Activated CD8-positive, alpha-beta memory T cell treated with anti-CD3 and anti-CD28 coated beads, Interleukin-2, amount 50 U/mL, for 48 hours (primary cell): ENCODE results near the gene OAT.
"Not testable (repeated sequence)": the region's sequence is repeated elsewhere in the genome, so short reads cannot be mapped to it uniquely, and the experiment has no call there.

ENCODE experiments used
- DNase-seq: peaks from one replicate; pipeline ENCODE4 v3.0.0-alpha.2; 2020

The OAT gene

GRCh38 chr10:124376411-124376810 lies 42.3 kb downstream of the OAT start:
- no peak for DNase-seq

DNA sequence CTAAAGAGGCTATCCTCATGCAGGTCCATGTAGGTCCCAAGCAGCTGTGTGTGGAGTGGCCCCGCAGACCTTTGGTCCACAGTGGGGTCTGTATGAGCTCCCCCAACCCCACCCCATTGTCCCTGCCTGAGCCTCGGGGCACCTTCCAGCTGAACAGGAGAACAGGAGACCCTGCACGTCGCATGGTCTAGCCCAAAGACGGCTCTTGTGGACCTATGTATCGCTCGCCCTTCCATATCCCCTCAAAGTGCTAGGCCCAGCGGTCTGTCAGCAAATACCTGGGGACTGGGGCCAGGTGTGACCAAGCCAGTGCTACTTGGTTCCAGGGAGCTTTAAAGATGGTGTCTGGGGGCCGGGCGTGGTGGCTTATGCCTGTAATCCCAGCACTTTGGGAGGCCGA lies 43.0 kb downstream of the OAT start:
- DNase-seq, result no peak

- DNase-seq, result no peak
Observed at GRCh38 chr10:124375353-124375614, 43.4 kb downstream of the OAT start.

GRCh38 chr10:124374535-124375352 lies 44.0 kb downstream of the OAT start:
- no peak for DNase-seq

DNA sequence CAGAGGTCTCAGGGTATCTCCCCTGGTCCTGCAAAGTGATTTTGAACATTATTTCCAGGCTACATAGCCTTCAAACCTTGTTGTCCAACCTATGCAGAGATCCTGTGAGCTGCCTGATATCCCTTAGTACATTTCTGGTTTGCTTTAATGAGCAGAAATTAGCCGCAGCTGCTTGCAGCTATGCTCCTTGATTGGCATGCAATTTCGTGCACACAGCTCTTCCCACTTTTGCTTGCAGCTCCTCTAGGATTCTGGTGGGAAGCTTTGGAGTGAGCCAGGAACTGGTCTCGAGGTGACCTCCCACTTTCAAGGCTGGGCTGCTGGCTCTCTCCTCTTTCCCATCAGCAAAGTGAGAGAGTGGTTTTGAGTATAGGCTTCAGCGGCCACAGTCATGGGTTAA lies 45.8 kb downstream of the OAT start:
- no peak for DNase-seq

GRCh38 chr10:124370426-124370825 lies 48.3 kb downstream of the OAT start:
- DNase-seq, result no peak

DNA sequence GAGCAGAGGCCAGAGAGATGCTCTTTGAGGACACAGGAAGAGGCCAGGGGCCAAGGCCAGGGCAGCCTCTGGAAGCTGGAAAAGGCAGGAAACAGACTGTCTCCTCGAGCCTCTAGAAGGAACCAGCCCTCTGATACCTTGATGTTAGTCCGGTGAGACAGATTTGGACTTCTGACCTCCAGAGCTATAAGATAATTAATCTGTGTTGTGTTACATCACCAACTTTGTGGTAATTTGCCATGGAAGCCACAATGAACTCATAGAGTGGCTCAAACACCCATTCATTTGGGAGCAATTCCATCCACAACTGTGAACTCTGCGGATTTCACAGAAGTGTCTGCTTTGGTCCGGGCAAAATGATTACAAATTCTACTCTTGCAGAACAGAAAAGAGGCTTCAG lies 48.7 kb downstream of the OAT start:
- no peak for DNase-seq

GRCh38 chr10:124369533-124369932 lies 49.2 kb downstream of the OAT start:
- DNase-seq, result not testable (repeated sequence)

DNA sequence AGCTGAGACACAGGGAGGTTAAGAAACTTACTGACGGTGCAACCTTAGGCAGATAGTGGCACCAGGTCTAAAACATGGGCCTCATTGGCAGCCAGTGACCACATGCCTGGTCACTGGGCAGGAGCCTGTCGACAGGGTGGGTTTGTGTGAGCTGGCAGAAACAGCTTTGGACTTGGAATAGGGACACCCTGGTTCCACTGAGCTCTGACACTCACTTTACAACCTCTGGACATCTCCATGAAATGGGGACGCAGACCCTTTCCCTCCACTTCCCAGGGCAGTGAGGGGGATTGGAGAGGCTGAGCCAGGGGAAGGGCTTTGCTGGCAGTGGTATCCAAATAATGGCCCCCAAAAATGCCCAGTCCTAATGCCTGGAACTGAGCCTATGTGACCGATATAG lies 49.7 kb downstream of the OAT start:
- DNase-seq, result no peak

GRCh38 chr10:124367936-124368335 lies 50.8 kb downstream of the OAT start:
- no peak for DNase-seq

- no peak for DNase-seq
Observed at GRCh38 chr10:124367414-124367813, 51.3 kb downstream of the OAT start.

DNA sequence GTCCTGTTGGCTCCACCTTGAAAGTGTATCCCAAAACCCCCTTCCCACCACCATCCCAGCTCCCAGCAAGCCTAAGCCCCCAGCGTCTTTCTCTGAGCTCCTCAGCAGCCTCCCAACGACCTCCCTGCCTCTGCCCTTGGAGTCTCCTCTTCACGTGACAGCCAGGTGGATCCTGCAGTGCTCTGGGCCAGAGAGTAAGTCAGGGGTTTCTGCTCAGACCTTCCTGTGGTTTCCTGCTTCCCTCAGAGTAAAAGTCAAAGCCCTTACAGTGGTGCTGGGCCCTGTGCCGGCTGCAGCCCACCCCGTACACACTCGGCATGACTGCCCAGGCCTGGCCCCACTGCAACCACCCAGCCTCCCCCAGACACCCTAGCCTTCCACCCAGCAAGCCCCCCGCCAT lies 51.9 kb downstream of the OAT start:
- DNase-seq, result no peak

- no peak for DNase-seq
Observed at GRCh38 chr10:124366343-124366742, 52.4 kb downstream of the OAT start.

GRCh38 chr10:124364674-124365073 lies 54.0 kb downstream of the OAT start:
- no peak for DNase-seq

DNA sequence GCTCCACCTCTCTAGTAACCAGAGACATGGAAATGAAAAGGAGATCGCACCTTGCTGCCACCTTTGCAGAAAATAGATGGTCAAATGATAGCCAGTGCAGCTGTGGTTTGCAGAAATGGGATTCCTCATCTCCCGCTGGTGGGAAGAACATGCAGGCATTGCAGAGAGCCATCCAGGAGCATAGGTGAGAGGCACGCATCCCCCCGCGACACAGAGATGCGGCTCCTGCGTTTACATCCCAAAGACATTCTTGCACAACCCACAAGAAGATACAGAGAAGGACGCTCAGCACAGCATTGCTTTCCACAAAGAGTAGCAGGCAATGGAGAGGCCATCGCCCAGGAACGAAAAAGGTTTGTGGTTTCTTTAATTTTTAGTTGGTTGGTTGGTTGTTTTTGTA lies 56.2 kb downstream of the OAT start:
- DNase-seq, result no peak

DNA sequence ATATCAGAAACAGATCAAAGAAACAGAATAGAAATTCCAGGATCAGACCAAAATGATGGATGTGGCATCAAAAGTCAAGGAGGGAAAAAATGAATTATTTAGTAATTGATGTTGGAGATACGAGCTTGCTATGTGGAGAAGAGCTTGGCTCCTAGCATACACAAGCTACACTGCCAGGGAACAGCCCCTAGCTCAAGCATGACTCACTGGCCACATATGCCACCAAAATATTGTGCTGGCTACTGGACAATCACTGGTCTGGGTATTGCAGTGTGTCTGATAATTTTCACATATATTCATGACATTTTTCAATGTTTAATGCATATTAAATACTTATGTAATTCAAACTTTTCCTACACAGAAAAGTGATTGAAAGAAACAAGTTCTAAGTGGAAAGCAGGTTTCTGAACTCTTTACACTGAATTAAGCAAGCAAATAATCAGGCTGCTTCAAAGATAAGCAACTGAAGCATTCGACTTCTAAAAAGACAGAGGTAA lies 59.3 kb downstream of the OAT start:
- DNase-seq, result no peak

GRCh38 chr10:124357561-124357885 lies 61.2 kb downstream of the OAT start:
- no peak for DNase-seq

- DNase-seq, result no peak
Observed at GRCh38 chr10:124356701-124357560, 61.8 kb downstream of the OAT start.

GRCh38 chr10:124354411-124355382 lies 64.0 kb downstream of the OAT start:
- peak; percentile 67 for DNase-seq

- peak; percentile 45 for DNase-seq
Observed at GRCh38 chr10:124353896-124354295, 64.8 kb downstream of the OAT start.

DNA sequence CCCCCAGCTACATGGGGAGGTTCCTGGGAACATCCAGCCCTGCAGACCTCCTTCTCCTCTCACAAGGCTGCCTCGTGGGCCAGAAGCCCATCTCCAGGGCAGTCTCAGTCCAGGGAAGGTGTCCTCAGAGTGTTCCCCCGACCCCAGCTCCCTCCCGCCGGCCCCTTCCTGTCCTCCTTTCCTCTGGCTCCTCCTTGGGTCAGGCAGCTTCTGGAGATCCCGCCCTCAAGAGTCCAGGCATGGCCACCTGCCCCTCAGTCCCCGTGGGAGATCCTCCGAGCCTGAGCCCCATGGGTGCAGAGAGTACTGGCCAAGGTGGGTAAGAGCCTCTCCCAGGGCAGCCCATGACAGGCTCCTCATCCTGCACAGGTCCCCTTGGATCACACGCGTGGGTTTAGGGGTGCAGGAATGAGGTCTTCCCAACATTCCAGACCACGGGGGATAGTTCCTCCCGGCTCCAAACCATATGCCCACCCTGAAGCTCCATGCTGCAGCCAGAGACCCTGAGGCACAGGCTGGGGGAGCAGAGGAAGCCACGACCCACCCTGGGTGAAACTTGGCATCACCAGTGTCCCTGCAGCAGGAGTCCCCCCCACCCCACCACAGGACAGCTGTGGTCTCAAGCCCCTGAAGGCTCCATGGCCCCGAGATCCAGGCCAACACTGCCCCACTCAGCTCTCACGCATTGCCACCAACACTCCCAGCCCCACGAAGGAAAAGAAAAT lies 65.5 kb downstream of the OAT start:
- peak; percentile 36 for DNase-seq

DNA sequence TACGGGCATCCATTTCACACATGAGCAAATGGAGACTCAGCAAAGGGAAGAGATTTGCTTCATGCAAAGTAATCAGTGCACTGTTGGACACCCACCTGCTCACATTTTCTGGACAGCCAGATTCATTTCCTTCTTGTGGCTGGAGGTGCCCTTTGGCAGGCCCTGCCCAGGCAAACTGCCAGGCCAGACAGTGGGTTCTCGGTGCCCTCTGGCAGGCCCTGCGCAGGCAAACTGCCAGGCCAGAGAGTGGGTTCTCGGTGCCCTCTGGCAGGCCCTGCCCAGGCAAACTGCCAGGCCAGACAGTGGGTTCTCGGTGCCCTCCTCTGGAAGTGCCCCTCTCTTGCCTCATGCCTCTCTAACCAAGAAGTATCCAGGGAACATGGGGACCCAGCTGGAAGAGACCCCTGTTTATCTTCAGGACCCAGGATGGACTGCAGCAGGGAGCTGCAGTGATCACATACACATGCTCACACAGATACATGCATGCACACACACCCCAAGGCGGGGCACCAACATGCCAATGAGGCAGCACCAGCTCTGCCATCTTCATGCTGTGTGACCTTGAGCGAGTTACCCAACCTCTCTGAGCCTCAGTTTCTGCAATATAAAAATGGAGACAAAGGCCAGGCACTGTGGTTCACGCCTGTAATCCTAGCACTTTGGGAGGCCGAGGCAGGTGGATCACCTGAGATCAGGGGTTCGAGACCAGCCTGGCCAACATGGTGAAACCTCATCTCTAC lies 67.1 kb downstream of the OAT start:
- DNase-seq, result peak; percentile 40
